HFFc6 (cell line): ENCODE results near the gene GLYR1. TPM values are rescaled to one million over a fixed set of nuclear protein-coding genes. Genes with fewer than 3 reads are reported as not detected.

ENCODE experiments used
- DNase-seq: peaks from one replicate; pipeline ENCODE4 v3.0.0-alpha.2; 2018
- H3K27ac Mint-ChIP-seq: 2 replicates; pipeline ENCODE4 v1.8.0; 2020; ENCODE audit warnings: mild to moderate bottlenecking, mixed read lengths
- H3K27me3 Mint-ChIP-seq: 2 replicates; pipeline ENCODE4 v1.8.0; 2021; ENCODE audit warnings: mild to moderate bottlenecking, moderate library complexity, mixed read lengths; ENCODE audit not compliant: insufficient read depth
- H3K36me3 Mint-ChIP-seq: 2 replicates; pipeline ENCODE4 v1.8.0; 2021; ENCODE audit warnings: low read depth, mixed read lengths
- H3K4me1 Mint-ChIP-seq: 2 replicates; pipeline ENCODE4 v1.8.0; 2020; ENCODE audit warnings: low read depth, mixed read lengths
- H3K4me3 Mint-ChIP-seq: 2 replicates; pipeline ENCODE4 v1.8.0; 2020; ENCODE audit warnings: mild to moderate bottlenecking, moderate library complexity, mixed read lengths
- H3K9me3 Mint-ChIP-seq: 2 replicates; pipeline ENCODE4 v1.8.0; 2020; ENCODE audit warnings: mild to moderate bottlenecking, mixed read lengths
- CTCF ChIP-seq: fragments of 200-600 bp; sonication (generic); IDR thresholded peaks from 2 replicates; pipeline ENCODE4 v1.5.0; 2021; ENCODE audit warnings: antibody characterized with exemption, mild to moderate bottlenecking
- total RNA-seq, 6 experiments: library from RNA; stranded (reverse); fragmentation: NEBNext Ultra II Directional; extraction: Animal tissue kit (Norgen Biotek cat#: 25700); gene quantifications; 2 replicates in 1 of 6; 3 replicates in 5 of 6; pipeline ENCODE4 v1.2.3, GENCODE V29; 2021

GLYR1 gene
- total RNA-seq, 6 experiments from 2014 or later, result 77.6 to 89.4 (median 81.8) TPM

- Mint-ChIP-seq H3K4me3 (no peak overlapping the region), H3K4me1 (peaks cover 10% of the 10 kb centered on the region), H3K27me3 (peaks cover 2% of the 10 kb centered on the region; the same call in 1 of the 2 replicates), H3K36me3 (peaks cover 8% of the 10 kb centered on the region), H3K27ac (no peak overlapping the region), H3K9me3 (no peaks in the 10 kb centered on the region)
- DNase-seq, result no peak
- TF ChIP-seq CTCF, result no peak
Measured at GRCh38 chr16:4805231-4805630, 41.9 kb downstream of the GLYR1 start.

- Mint-ChIP-seq H3K36me3 (peaks cover 8% of the 10 kb centered on the region), H3K4me1 (peaks cover 10% of the 10 kb centered on the region), H3K9me3 (no peaks in the 10 kb centered on the region), H3K27me3 (peaks cover 2% of the 10 kb centered on the region; the same call in 1 of the 2 replicates), H3K27ac (0 out of 2 replicates have a peak overlapping the region, but pooled peaks have one; percentile 69), H3K4me3 (peak overlapping the region; percentile 89)
- no peak for DNase-seq
- no peak for TF ChIP-seq CTCF
Measured at GRCh38 chr16:4803898-4804762, 43.0 kb downstream of the GLYR1 start.

- peaks cover 8% of the 10 kb centered on the region for H3K36me3 Mint-ChIP-seq
- H3K4me1 Mint-ChIP-seq, result peaks cover 10% of the 10 kb centered on the region
- peak overlapping the region; percentile 89 for H3K4me3 Mint-ChIP-seq
Measured at GRCh38 chr16:4803401-4803844, 43.7 kb downstream of the GLYR1 start.

GRCh38 chr16:4802659-4803287, 44.3 kb downstream of the GLYR1 start:
- Mint-ChIP-seq H3K4me3 (peak overlapping the region; percentile 90), H3K27me3 (peaks cover 2% of the 10 kb centered on the region; the same call in 1 of the 2 replicates), H3K36me3 (peaks cover 7% of the 10 kb centered on the region), H3K27ac (peak overlapping the region; percentile 69), H3K9me3 (no peaks in the 10 kb centered on the region), H3K4me1 (peaks cover 10% of the 10 kb centered on the region)
- peak; percentile 59 for TF ChIP-seq CTCF
- peak; percentile 89 for DNase-seq

More at GRCh38 chr16:4803401-4803844, 43.7 kb downstream of the GLYR1 start:
- H3K27ac Mint-ChIP-seq, result peak overlapping the region; percentile 69
- peaks cover 2% of the 10 kb centered on the region; the same call in 1 of the 2 replicates for H3K27me3 Mint-ChIP-seq
- no peak for DNase-seq
- TF ChIP-seq CTCF, result no peak
- no peaks in the 10 kb centered on the region for H3K9me3 Mint-ChIP-seq

DNA sequence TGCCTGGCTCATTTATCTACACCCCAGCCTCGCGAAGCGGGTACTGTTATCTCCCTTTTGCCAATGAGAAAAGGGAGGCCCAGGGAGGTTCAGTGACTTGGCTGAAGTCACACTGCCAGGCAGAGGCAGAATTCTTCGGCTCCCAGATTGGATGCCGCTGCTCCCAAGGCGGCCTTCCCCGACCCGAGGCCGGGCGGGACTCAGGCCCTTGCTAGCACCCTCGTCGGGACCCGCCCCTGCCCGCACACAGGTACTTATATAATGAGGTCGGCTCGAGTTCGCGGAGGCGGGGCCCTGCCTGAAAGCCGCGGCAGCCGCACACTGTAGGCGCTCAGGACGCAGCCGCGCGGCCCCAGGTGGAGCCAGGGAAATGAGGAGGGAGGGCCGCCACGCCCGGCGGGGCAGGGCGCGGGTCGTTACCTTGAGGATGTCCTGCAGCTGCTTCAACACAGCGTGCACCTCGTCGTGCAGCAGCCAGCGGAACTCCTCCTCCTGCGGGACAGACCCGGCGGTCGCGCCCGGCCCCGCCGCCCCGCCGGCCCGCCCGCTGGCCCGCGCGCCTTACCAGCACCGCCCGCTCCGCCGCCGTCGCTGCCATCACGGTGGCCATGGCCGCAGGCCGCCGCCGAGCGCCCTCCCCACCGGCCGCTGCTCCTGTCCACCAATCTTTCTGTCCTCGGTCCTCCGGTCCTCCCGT, 45.0 kb downstream of the GLYR1 start, which contains the start of gene ROGDI:
TSS of gene ROGDI (minus strand) at position 672 of the 697 bp plus-strand sequence. CDS start at position 610, 62 bp downstream.
- DNase-seq, result peak; percentile 22
- peaks cover under 1% of the 10 kb centered on the region for H3K36me3 Mint-ChIP-seq
- H3K27ac Mint-ChIP-seq, result peak within 1 kb of the TSS; percentile 69
- H3K27me3 Mint-ChIP-seq, result peaks cover 2% of the 10 kb centered on the region; the same call in 1 of the 2 replicates
- H3K4me1 Mint-ChIP-seq, result peaks cover 10% of the 10 kb centered on the region
- H3K4me3 Mint-ChIP-seq, result peak within 1 kb of the TSS; percentile 90
- no peaks in the 10 kb centered on the region for H3K9me3 Mint-ChIP-seq
- TF ChIP-seq CTCF, result no peak
